ENCODE results near the gene SYTL3. TPM values are rescaled to one million over a fixed set of nuclear protein-coding genes. Genes with fewer than 3 reads are reported as not detected.
A peak's percentile ranks its signal among the peaks of the same experiment; 100 is the strongest.

The SYTL3 gene
- total and polyA plus RNA-seq, 2 of the 8 experiments (the other 6 are each of a cell fraction or from before 2014, with no cell fraction given): 0.27 to 0.99 TPM

GRCh38 chr6:158611541-158612370 lies 38.1 kb upstream of the SYTL3 start (continued):
- no peak for TF ChIP-seq FOSL1 (IDR thresholded peaks at IDR 0.05; ENCODE audit: insufficient read depth, low read depth, low read length)
- TF ChIP-seq CHD1 (IDR thresholded peaks at IDR 0.05; ENCODE audit: low read depth, low read length): no peak
- no peak for TF ChIP-seq CTCF (IDR thresholded peaks at IDR 0.05; ENCODE audit: control extremely low read depth in 1 of 3, insufficient read depth in 1 of 3, low read depth in 1 of 3, low read length in 3 of 3)
- no peak for TF ChIP-seq EGR1 (IDR thresholded peaks at IDR 0.05; ENCODE audit: borderline replicate concordance, low read depth, low read length)
- no peak for TF ChIP-seq YY1 (IDR thresholded peaks at IDR 0.05; ENCODE audit: low read depth, low read length)
- peak in 1 of 2 experiments; percentile 37; a peak in 1 of 3 replicates for TF ChIP-seq POLR2A (IDR thresholded peaks at IDR 0.05; ENCODE audit: control extremely low read depth in 1 of 2, low read depth in 2 of 2, low read length in 2 of 2)
- TF ChIP-seq HDAC2 (IDR thresholded peaks at IDR 0.05; ENCODE audit: borderline replicate concordance in 1 of 2, low read depth in 2 of 2, low read length in 2 of 2): 0 out of 4 replicates have a peak, but pooled peaks of 1 of the 2 experiments have one; percentile 34
- TF ChIP-seq TEAD4 (IDR thresholded peaks at IDR 0.05; ENCODE audit: low read depth, low read length): peak; percentile 96
- no peak for TF ChIP-seq CHD2 (IDR thresholded peaks at IDR 0.05; ENCODE audit: low read length)
- peak in 1 of 2 experiments; percentile 42; a peak in 1 of 3 replicates for TF ChIP-seq EP300 (IDR thresholded peaks at IDR 0.05; ENCODE audit: borderline replicate concordance in 1 of 2, low read depth in 2 of 2, low read length in 2 of 2)
- TF ChIP-seq HDAC6 (IDR thresholded peaks at IDR 0.05; ENCODE audit: low read depth, low read length): no peak
- TF ChIP-seq BACH1 (IDR thresholded peaks at IDR 0.05; ENCODE audit: low read length): no peak
- TF ChIP-seq MAFK (IDR thresholded peaks at IDR 0.05; ENCODE audit: low read depth, low read length): no peak
- TF ChIP-seq SP1 (IDR thresholded peaks at IDR 0.05; ENCODE audit: low read depth, low read length): peak; percentile 48; the same call in 1 of the 2 replicates
- no peak for TF ChIP-seq POU5F1 (IDR thresholded peaks at IDR 0.05; ENCODE audit: low read depth, low read length)
- TF ChIP-seq EZH2 (IDR thresholded peaks at IDR 0.05; ENCODE audit: low read depth, low read length, severe bottlenecking): no peak
- peak; percentile 99 for TF ChIP-seq ASH2L (IDR thresholded peaks at IDR 0.05; ENCODE audit: low read length)
- no peak for TF ChIP-seq KDM5A (IDR thresholded peaks at IDR 0.05; ENCODE audit: low read length)
- TF ChIP-seq ZNF274 (IDR thresholded peaks at IDR 0.05; ENCODE audit: borderline replicate concordance, extremely low read depth, low read length): no peak
- TF ChIP-seq RFX5 (IDR thresholded peaks at IDR 0.05; ENCODE audit: borderline replicate concordance, low read depth, low read length): no peak
